Left lobe of liver (tissue), 2 donors: ENCODE data around the gene SSR4. TPM values are rescaled to one million over a fixed set of nuclear protein-coding genes. Genes with fewer than 3 reads are reported as not detected.
A peak's percentile ranks its signal among the peaks of the same experiment; 100 is the strongest.

ENCODE experiments used
- ATAC-seq: fragments of 200-7000 bp; cut with Tn5 transposase; one replicate; pipeline ENCODE4 v1.9.1; 2020; ENCODE audit warnings: mild to moderate bottlenecking, moderate library complexity
- DNase-seq: peaks from one replicate; pipeline ENCODE4 v3.0.0-alpha.2; 2020; ENCODE audit warnings: low spot score
- total RNA-seq: library from RNA; stranded (reverse); gene quantifications from one replicate; pipeline ENCODE4 v1.2.1, GENCODE V29; 2021
- donor health status: DM: no; HTN: no; CAD: no; lungs with moderate emphysema.
- donor health status: DM: no; HTN: yes; CAD: no.

The SSR4 gene
- total RNA-seq, 1 donor from 2014 or later, result 211 TPM

DNA sequence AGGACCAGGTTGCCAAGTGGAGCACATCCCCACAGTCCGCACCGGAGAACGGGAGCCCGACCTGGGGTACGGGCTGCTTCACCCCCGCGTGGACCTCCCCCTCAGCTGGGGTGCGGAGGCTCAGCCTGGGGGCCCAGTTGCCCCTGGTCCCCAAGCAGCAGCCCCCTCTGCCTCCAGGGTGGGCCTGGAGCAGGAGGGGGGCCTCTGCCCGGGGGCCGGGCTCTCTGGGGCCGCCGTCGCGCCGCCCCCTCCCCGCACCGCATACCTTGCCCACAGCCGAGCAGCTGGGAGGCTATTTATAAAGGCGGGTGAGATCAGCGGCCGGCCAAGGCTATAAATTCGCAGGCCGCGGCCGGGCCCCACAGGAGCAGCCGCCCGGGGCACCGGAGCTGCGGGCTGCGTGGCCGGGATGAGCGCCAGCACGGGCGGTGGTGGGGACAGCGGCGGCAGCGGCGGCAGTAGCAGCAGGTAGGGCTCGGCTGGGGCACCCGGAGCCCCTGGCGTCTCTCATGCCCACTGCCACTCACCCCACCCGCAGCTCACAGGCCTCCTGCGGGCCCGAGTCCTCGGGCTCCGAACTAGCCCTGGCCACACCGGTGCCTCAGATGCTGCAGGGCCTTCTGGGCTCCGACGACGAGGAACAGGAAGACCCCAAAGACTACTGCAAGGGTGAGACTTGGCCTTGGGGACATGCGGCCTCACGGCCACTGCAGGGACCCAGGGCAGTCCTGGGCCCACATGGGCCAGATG is 13.6 kb upstream of the SSR4 start, which contains the start of gene SRPK3:
Gene SRPK3 (plus strand): TSS at position 364 of the 750 bp plus-strand sequence. CDS start 46 bp downstream, at position 410.
- DNase-seq (no peak), ATAC-seq (peak; percentile 3)

DNA sequence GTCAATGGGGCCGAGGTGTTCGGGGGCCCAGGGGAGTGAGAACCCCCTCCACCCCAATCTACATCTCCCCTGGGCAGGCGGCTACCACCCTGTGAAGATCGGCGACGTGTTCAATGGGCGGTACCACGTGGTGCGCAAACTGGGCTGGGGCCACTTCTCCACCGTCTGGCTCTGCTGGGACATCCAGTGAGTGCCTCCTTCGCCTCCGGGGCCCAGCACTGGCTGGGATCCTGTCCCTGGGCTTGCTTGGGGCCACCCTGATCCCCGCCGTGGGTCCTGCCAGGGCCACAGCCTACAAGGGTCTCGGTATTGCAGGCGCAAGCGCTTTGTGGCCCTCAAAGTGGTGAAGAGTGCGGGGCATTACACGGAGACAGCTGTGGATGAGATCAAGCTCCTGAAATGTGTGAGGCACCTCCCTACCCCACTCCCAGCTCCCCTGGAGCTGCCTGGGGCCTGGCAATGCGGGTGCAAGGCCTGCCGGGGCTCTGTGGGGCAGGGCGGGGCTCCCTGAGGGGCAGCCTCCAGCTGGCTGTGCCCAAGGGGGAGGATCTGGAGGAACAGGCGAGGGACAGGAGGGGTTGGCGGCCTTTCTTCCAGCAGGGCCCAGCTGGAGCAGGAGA is 12.9 kb upstream of the SSR4 start:
- ATAC-seq (peak; percentile 8), DNase-seq (no peak)

DNA sequence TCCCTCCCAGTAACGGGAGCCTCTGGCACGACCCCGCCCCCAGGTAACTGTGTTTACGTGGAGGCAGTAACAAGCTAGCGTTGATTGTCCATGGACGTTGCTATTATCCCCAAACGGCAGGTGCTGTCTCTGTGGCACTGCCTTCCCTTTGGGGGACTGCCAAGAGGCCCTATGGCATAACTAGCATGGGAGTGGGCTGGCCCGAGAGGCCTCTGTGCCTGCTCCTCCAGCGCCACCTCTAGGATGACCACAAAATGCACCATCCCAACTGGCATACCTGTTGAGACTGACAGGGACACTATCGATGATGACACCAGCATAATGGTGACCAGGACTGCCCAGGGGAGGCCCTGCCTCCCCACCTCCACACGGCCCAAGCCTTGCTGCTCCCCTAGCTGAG is 12.2 kb upstream of the SSR4 start:
- no peak for ATAC-seq
- no peak for DNase-seq

DNA sequence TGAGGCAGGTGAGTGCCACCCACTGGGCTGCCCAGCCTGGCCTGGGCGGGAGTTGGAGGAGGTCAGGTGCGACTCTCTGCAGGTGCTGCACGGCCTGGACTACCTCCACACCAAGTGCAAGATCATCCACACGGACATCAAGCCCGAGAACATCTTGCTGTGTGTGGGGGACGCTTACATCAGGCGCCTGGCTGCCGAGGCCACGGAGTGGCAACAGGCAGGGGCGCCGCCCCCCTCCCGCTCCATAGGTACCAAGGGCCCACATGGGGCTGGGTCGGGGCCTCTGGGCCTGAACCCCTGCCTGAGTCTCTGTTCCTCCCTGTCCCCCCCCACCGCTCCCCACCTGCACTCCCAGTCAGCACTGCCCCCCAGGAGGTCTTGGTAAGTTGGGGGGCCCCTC is 11.6 kb upstream of the SSR4 start:
- DNase-seq, result no peak

DNA sequence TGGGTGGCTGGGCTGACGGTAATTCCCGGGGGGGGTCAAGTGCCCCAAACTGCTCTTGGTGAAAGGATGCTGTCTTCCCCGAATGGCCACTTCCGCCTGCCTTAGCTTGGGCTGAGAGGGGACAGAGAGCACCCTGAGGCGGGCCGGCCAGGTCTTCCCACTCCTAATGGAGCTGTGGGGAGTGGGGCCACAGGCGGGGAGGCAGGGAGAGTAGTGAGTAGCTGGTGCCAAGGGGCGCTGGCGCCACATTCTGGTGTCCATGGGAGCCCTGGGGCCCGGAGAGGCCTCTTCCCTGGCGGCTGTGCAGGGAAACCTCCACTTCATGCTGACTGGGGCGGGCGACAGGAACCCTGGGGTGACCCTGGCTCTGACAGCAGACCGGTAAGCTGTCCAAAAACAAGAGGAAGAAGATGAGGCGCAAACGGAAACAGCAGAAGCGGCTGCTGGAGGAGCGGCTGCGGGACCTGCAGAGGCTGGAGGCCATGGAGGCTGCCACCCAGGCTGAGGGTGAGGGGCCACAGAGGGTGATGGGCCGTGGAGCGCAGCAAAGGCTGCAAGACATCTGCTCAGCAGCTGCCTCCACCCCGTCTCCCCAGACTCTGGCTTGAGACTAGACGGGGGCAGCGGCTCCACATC is 11.0 kb upstream of the SSR4 start:
- ATAC-seq, result no peak
- DNase-seq, result no peak

More for the DNA sequence above, 11.6 kb upstream of the SSR4 start:
- no peak for ATAC-seq

DNA sequence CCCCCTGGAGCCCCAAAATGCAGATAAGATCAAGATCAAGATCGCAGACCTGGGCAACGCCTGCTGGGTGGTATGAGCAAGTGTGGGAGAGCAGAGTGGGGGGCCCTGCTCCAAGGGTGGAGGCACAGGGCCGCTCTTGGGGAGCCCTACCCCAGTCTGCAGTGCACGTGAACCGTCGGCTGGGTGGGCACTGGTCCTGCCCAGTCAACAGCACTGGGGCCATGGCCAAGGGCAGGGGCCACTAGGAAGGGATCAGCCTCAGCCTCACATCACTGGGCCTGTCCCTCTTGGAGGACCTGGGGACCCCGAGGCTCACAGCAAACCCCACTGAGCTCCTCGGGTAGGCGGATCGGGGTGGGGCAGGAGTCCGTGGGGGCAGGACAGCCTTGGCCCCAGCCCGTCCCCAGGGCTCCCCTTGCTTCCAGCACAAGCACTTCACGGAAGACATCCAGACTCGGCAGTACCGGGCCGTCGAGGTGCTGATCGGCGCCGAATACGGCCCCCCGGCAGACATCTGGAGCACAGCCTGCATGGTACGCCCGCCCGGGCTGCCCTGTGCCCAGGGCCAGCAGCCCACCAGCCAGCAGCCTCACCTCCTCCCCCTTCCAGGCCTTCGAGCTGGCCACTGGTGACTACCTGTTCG is 10.0 kb upstream of the SSR4 start:
- DNase-seq, result no peak
- ATAC-seq, result no peak

DNA sequence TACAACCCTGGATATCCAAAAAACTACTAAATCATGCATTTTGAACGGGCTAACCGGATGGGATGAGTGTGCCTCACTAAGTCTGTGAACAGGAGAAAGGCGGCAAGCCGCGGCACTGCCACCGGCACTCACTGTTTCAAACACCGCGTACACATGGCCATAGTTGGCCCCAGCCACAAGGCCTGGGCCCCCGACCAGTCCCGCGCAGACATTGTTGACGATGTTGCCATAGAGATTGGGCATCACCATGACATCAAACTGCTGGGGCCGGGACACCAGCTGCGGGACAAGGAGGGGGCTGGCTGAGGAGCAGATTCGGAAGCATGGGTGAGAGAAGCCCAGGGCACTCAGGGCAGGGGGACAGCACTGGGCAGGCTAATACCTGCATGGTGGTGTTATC is 7.8 kb upstream of the SSR4 start:
- ATAC-seq (no peak), DNase-seq (no peak)

DNA sequence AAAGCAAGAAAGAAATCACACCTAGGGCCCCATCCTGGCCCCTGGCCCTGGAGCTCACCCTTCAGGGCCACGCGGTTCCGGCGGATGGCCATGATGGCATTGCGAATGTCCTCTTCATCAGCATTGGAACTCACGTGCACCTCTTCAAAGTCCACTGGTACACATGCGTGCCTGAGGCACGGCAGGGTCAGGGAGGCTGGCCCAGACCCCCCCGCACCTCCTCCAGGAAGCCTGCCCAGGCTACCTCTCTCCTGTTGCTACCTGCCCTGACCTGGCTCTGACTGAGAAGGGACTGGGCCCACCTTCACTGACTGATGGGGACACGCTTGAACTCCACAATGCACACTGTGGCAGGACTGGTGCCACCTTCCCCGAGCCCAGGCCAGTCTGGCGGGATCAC is 4.8 kb upstream of the SSR4 start:
- no peak for DNase-seq
- no peak for ATAC-seq

DNA sequence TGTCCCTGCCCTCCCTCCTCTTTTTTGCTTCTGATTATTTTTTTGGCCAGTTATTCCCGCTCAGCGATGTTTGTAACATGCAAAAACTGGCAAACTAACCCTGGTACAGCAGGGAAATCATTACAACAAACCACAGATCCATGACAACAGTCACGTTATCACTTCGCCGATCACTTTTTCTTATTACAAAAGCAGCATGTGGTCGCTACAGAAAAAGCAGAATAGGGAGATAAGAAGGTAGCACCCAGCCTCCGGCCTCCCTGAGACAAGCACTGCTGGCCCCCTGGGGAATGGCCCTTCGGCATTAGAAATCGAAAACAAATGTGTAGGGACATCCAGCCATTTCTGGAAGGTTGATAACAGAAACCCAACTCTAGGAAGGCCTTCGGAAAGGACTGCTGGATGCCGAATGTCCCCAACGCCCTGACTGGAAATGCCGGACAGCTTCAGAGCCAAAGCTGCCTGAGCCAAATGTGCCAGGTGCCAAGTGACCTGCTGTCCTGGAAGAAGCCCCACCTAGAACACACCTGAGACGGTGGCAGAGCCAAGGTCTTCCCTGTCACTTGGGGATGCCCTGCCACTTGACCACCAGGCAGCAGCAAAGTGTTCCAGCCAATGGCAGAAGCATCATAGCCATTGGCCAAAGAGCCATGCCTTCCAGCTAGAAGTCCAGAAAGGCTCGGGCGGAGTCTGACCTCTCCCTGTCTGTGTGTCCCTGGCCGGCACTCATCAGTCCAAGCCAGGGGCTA is 3.2 kb upstream of the SSR4 start:
- DNase-seq (no peak), ATAC-seq (no peak)

DNA sequence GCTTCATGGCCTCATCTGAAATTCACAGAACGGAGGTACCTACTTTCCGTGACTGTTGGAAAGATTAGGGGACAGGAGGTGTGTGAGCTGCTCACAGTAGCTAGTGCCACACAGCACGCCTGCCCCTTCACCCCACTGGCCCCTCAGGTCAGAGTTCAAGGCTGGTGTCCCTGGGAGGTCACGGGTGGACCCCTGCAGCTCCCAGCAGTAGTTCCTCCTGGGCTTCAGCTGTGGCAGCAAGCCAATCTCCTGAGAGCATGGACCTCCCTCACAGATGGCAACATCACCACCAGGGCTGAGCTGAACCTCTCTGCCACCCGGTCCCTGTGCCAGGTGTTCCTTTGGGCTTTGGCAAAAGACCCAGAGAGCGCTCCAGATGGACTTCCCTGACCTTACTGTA is 2.1 kb upstream of the SSR4 start:
- no peak for DNase-seq
- no peak for ATAC-seq

DNA sequence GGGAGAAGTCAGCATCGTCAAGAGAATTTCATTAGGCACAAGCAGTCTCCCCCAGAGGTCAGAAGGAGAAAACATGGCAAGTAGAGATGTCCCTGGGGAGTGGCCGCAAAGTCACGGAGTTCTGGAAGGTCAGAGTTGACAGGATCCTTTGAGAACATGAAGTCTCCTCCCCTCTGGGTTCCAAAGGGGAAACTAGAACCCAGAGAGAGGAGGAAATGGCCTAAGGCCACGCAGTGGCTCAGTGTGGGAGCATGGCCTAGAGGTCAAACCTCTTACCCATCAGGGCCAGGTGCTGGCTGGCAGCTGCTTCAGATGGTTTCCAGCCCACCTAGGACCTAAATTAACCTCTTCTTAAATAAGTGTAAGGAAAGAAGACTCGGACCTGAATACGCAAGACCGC is 1.2 kb upstream of the SSR4 start:
- ATAC-seq (peak; percentile 31), DNase-seq (no peak)

DNA sequence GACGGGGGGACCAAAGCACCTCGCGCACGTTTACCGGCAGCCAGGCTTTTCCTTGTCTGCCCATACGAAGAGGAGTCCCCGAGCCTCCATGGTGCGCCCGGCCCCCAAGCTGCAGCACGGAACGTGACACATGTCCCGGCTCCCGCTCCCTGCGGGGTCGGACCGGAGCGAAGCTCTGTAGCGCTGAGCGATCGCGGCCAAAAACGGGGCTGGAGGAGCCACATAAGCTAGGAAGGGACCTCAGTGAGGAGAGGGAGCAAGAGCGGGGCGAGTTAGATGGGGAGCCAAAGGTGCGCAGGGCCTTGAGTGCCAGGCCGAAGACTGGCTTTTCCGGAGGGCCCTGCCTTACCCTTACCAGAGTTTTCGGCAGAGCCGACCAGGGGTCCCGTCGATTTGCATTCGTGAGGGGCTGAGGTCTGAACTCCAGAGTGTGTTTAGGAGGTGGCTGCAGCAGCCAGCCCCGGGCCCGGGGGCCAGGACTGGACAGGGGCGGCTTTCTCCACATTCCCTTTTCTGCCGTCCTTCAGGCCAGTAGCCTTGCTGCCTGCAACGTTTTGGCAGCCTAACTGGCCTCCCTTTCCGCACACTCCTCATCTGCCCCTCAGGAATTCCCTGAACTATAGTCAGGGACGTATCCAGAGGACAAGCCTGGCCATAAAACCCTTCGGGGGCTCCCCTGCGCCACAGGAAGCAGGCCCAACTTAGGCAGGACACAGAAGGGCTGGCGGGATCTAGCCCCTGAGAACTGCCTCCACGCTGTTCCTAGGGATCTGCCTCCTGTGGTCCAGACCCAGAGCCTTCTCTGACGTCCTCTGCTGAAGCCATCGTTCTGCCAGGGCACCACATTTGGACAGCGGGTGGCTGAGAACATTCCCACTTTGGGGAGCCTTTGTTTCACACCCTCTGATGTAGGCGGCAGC is 689 bp downstream of the SSR4 start:
- ATAC-seq, result no peak
- no peak for DNase-seq

DNA sequence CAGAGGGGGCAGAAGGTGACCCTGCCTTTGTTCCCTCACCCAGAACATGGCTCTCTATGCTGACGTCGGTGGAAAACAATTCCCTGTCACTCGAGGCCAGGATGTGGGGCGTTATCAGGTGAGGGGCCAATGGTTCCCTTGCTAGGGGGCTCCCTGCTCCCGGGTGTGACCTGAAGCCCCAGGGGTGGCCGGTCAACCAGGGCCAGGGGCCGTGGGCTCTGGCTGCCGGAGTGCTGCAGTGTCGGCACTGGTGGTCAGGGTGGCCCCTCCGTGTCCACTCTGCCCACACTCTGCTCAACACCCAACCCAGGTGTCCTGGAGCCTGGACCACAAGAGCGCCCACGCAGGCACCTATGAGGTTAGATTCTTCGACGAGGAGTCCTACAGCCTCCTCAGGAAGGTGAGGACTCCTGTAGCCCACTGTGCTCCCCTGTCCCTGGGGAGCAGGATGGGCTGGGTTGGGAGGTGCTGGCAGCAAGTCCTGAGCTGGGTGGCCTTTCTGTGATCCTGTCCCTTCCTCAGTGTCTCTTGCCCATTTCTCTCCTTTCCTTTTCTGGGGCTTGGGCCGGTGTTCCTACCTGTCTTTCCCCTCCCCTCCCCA is 3.0 kb downstream of the SSR4 start:
- ATAC-seq (no peak), DNase-seq (no peak)

DNA sequence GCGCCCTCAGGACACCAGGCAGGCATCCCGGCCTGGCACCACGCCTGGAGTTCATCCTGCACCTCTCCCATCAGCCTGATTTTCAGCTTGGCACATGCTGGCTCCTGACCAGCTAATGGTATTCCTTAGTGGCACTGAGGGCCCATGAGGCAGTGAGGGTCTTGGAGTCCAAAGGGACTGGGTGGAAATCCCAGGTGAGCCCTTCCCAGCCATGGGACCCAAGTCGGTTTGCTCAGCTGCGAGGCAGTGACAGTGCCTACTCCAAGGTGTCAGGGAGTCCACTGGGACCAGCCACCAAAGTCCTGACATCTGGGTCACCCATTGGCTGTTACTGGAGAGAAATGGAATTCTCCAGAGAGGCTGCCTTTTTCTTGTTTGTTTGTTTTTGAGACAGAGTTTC is 4.9 kb downstream of the SSR4 start:
- DNase-seq (no peak), ATAC-seq (no peak)

DNA sequence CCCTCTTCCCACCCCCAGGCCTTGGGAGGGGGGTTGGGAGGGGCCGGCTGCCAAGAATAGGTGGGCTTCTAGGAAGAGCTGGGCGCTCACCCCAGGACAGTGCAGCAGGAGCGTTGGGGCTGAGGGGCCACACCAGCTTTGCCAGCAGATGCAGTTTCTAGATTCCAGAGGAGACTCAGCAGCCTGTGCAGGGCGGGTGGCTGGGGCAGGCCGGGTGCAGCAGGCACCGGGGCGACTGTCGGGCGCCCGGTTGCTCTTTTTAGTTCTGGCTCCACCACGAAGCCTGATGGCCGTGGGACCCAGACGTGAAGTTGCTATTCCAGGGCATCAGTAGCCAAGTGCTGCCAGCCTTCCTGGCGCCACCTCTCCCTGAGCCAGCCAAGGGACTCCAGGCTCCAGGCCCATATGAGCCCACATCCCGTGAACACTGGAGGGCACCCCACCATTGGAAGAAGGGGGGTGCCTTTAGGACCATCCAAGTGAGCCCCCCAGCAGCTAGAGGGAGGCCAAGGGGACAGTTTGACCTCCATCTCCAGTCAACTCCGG is 5.8 kb downstream of the SSR4 start:
- no peak for DNase-seq
- ATAC-seq, result peak; percentile 27

DNA sequence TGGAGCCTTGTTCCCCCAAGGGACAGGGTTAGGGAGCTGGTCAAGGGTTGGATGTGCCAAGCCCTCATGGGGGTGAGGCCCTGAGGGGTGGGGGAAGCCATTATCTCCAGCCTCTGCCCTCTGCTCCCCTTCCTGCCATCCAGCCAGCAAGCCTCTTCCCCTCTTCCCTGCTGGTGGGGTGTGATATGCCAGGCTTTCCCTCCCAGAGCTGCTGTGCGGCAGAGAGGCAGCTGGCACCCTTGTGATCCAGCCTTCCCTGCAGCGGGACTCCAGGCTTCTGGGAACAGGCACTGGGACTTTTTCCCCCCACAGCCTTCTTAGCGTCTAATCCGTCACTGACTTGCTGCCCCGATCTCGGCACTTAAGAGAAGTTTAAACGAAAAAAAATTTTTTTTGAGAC is 6.3 kb downstream of the SSR4 start:
- DNase-seq (no peak), ATAC-seq (no peak)

DNA sequence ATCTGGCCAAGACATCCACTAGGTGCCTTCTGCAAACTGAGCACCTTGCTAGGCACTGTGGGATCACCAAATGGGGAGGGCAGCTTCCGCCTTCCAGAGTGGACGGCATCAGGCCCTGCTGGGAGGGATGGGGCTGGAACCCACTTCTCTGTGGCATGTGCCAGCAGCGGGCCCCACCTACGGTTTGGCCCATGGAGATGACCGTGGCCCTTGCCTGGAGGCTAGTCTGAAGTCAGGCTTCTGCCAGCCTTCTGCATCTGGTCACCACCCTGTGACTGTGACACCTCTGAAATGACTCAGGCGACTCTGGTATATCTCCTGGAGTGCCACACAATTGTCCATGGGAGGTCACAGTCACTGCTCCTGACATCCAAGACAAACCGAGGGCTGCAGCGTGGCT is 7.2 kb downstream of the SSR4 start:
- no peak for ATAC-seq
- DNase-seq, result no peak

DNA sequence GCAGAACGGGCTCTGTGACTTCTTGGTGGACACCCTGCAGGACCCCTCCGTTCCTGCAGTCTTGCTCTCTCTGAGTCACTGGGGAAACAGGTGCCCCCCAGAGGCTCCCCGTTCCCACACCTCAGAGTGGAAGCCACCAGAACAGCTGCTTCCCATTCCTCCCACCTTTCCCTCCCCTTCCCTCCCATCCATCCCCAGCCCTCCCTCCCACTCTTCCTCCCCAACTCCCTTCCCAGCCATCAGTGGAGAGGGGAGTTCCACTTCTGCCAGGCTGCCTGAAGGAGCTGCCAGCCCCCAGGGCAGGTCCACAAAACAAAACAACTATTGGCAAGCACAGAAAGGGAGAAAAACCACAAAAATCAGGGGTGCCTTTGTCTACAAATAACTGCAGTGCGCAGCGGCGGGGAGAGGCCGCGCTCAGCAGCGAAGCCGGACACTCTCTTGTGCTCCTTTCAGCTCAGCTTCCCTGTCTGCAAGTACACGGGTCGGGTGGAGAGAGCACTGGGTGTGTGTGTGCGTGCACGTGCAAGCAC is 8.1 kb downstream of the SSR4 start:
- no peak for ATAC-seq
- no peak for DNase-seq
